ENCODE measurements around the gene BAZ2A.
A peak's percentile ranks its signal among the peaks of the same experiment; 100 is the strongest.

Gene BAZ2A

DNA sequence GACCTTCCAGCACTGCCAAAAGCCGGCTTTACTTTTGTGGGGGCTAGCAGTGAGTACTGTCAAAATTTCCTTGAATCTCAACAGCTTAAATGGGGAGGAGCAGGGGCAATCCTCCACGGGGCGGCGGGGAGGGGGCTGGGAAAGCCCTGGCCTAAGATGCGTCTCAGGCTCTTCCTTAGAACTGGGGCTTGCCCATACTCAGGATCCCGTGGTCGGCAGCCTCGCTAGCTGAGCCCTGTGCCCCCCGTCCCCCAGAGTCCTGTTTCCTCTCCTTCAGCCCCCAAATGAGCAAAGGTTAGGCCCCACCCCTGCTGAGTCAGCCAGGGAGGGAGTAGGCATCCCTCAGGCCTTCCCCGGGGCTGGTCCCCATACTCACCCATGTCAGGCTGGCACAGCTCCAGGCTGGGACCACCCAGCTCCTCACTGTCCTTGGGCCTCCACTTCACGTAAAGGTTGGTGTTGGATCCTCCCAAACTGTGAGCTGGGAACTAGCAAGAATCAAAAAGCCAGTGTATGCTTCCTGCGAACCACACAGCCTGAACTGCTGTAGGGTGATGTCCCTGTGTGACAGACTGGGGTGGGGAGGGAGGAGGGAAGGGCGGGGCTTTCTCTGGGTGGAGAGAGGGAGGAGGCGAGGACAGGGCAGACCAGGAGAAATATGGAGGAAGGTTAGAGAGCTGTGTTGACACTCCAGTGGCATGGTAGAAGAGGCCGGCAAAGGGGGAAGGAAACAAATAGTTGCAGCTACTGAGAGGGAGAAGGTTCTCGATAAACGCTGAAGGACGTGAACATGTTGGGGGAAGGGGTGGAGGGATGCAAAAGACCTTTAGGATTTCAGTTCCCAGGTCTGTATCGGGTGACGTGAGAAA, 5.9 kb upstream of the BAZ2A start:
- peak; percentile 60 to 64 for DNase-seq (ENCODE audit: low read depth in 2 of 2, low spot score in 1 of 2)

DNA sequence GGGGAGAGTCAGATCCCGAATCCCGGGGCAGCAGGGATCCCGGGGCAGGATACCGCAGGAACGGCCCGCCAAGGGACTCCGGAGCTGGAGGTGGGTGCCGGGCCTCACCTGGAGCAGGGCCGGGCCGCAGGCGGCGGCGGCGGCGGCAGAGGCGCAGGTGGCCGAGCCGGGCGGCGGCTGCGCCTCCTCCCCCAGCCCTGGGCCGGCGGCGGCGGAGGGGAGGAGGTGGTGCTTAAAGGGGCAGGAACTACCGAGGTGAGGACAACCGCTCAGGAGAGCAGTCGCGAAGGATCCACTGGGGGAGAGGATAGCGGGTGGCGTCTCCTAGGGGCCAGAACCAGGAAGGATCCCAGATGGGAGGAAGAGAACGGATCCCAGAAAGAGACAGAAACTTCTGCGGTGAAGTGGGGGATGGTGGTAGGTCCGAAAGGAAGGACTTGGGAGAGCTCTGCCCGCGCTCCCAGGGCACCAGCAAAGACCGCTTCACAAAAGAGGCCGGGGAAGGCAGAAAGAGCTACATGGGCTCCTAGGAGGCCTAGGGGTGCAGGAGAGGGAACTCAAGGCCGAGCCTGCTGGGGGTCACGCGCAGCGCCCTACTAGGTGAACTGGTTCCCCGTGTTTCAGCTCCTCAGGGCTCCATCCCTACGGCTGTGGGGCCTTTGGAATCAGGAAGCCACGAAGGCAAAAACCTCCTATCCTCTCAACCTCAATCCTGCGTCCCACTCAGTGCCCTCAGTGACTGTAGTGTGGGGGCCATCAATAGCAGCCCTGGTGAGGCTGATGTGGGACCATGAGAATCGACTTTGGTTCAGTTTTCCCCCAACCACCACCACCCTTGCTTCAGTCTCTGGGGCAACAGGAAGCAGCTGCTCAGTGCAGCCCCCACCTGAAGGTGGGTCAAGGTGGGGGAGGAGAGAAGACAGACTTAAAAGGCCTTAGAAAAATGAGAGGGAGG, 5.0 kb upstream of the BAZ2A start:
- peak in 1 of 2 donors; percentile 44 for DNase-seq (ENCODE audit: low read depth in 2 of 2, low spot score in 1 of 2)

DNA sequence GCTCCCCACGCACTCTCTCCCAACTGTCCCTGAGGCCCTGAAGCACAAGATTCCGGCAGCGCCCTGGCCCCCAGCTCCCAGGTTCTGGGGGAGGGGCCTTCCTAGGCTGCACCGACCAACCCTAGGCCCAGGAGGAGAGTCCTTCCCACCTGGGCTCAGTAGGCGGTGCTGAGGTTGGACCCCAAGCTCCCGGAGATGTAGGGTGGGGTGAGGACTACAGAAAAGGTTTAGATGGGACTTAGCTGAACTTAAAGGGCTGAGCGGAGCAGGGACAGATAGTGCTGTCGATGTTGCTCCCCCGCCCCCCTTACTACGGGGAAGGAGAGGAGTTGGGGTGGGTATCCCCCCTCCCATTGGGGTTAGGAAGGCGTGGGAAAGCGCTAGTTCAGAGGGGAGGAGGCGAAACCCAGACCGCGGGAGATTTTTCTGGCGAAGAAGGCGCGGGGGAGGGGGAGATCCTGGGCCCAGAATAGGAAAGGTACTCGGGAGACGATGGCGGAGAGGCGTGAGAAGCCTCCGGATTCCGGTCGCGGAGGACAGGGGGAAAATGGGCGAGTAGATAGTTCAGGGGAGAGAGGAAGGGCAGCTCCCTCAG, 4.2 kb upstream of the BAZ2A start:
- no peak for DNase-seq (ENCODE audit: low read depth in 2 of 2, low spot score in 1 of 2)

DNA sequence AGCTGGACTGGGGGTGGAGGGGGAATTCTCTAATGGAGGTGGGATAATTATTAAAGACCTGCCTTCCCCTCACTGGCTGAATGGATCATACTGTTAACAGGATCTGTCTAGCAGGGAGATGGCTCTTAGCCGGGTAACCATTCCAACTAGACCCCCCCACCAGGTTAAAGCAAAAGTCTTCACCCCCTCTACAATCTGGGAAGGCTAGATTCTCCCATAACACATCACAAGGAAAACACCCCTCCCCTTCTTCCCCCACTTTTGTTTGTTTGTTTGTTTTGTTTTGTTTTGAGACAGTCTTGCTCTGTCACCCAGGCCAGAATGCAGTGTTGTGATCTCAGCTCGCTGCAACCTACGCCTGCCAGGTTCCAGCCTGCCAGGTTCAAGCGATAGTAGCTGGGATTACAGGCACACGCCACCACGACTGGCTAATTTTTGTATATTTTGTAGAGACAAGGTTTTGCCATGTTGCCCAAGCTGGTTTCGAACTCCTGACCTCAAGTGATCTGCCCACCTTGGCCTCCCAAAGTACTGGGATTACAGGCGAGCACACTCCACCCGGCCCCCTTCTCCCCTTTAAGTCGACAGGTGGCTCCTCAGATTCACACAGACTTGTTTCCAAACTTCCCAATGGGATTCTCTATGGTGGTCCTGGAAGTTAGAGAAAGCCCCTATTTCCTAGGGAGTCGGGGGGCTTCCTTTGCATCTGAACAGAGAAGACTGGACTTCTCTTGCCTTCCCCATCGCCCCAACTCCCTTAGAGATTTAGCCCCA, 3.5 kb upstream of the BAZ2A start:
- no peak for DNase-seq (ENCODE audit: low read depth in 2 of 2, low spot score in 1 of 2)

DNA sequence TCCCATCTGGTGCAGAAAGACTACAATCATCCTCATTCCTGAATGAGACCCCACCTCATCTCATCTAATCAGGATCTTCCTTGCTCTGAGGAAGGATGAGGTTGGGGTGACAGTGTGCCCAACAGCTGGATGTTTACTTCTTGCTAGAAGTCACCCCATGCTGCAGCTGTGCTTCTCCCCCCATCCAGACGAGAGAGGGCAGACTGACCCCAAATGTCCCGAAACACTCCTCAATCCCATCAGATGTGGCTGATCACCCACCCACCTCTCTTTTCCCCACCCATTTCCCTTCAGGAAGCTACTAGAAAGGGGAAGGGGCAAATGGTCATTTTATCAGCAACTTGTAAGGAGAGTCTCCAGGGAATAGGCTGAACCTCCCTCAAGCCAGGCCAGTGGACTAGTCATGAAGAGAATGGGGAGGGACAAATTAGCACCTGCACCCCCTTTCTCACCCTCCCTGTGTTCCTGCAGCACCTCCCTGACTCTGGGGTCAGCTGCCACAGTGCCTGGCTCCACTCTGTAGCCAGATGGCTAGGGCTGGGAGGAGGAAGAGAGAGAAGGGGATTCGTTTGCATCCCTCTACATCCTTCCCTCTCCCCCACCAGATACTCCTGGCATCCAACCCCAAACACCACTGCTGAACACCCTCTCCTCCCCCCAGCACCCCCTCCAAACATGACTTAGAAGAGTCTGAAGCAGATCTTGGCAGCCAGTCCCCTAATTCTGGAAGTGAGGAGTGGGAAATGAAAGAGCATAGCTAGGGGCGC, 2.8 kb upstream of the BAZ2A start:
- DNase-seq (ENCODE audit: low read depth in 2 of 2, low spot score in 1 of 2): no peak

DNA sequence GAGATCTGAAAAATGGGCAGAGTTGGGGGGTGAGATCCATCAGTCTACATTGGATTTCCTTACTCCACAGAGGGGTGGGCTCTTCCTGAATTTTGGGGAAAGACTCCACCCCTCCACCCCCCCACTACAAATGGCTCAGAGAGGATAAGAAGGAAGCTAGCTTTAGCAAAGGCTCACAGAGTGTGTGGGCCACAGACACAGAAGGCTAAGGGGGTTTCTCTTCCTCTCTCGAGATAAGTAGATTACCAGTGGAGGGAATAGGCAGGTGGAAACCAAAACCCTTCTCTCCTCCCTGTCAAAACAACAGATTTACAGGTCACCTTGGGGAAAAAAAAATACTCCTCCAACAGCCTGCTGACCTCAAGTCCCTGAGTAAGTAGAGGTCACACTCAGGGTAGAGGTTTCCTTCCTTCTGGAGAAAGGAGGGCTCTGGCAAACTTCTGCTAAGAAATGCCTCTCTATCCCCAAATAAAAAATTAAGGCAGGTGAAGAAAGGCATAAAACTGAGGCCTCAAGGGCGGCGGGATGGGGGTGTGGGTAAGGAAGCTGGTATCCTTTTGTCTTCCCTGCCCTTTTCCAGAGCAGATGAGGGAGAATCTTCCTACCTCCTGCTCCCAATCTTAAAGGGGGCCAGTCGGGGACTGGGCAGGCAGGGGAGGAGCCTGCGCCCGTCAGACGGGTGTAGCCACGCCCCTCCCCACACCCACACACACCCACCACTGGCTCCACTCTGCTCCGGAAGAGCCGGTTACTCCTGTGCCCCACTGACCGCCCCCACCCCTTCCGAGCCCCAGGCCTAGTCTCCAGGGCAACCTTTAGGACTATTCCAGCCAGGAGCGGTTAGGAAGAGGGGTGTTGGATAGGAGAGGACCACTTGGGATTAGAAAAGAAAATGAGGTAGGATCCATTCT, 1.9 kb upstream of the BAZ2A start:
- no peak for DNase-seq (ENCODE audit: low read depth in 2 of 2, low spot score in 1 of 2)

DNA sequence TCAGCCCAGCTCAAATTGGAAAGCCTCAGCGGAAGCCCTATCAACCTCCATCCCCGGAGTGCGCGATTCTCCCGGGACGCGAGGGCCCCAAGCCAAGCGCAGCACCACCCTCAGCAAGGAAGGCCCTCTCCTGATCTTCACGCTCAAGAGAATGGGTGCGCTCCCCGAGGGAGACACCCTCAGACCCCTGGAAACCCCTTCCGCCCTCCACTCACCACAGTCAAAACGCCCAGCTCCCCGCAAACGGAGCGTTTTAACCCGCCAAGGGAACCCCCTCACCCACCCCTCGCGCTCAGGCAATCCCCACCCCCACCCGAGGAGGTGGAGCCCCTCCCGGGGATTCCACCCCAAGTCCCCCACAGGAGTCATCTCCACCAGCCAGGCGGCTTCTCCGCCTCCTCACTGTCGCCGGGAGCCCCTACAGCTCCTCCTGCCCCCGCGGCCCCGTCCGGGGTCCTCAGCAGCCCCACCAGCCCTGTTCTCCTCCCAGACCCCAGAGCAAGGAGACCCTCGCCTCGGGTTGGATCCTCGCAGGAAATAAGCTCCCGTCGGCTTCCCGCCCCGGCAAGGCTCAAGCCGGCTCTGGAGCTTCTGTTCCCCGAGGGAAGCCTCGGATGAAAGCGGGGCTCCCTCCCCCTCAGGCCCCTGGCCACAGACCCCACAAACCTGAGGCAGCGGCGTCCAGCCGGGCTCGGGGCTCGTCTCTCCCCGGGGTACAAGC, 507 bp downstream of the BAZ2A start:
- no peak for DNase-seq (ENCODE audit: low read depth in 2 of 2, low spot score in 1 of 2)

DNA sequence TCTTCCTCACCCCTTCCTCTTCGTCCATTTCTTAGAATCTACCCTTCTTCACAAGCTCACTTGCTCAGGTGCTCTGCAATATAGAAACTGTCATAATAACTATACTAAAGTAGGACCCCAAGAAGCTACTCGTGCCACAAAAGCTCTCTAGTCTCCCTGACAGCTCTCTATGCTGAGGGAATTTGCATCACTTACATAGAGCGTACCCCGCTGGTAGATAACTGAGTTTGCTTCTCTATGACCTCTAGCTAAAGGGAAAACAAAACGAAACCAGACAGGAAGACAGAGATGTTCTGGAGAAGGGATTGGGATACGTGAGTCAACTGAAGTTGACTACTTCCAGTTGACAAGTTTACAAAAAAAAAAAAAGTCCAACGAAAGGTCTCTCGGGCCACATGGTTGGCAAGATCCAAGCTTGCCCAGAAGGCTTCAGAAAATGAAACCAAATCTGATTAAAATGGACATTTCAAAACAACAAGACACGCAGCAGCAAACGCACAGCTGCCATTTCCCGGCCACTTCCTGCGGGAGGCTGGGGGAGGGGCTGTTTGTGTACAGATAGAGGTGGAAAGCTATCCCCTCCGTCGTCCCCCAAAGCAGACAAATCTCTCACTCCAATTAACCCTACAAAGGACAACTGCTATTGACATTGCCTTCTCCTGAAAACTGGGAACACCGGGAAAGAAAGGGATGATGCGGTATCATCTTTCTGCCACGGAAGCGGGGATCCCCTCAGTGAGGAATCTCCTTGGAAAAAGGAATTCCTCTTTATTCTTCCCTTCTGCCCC, 1.3 kb downstream of the BAZ2A start:
- peak in 1 of 2 donors; percentile 50 for DNase-seq (ENCODE audit: low read depth in 2 of 2, low spot score in 1 of 2)

DNA sequence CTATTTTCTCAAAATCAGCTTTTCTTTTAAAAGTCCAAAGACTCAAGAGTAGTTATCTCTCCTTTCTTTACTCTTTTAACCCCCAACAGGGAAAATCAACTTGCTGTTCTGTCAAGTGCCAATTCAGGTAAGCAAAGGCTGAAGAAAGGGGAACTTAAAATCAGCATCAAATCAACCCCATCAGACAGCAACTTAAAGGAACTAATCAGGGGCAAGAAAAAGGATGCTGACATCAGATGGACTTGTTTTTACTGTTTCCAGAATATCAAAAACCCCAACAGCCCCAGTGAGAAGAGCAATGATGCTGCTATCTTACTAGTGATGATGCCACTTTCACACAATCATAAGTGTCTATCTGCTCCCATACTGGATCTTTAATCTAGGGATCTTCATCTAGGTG, 3.4 kb downstream of the BAZ2A start:
- no peak for DNase-seq (ENCODE audit: low read depth in 2 of 2, low spot score in 1 of 2)

DNA sequence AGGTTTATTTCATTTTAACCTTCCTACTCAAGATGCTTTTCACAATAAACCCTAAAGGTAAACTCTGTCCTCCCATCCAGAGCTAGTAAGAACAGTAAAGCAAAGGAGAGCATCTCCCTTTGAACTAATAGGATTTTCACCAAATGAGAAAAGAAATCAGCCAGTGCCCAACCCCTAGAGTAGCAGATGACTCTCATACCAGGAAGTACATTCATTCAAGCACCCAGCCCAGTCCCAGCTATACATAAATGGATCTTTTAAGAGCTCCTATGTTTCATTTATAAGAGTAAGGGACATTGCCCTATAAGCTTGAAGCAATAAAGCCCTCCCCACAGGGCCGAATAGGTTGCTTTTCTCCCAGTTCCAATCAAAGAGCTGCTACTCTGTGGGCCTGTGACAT, 7.6 kb downstream of the BAZ2A start:
- DNase-seq (ENCODE audit: low read depth in 2 of 2, low spot score in 1 of 2): no peak

DNA sequence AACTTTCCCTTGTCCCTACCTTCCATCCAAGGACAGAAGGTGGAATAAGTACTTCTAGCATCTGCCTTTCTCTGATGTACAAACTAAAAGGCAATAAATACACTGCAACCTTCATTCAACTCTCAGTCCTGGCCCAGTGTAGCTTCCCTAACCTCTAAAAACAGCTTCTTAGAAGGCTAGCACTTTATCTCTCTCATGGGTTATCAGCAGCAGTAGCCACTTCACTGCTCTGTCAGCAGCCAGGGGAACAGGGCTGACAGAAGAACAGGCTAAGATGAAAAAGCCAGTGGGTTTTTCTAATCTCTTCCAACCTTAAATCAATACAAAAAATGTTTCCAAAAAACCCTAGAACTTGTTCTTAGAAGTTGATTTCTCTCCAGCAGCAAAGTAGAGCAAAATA, 13.2 kb downstream of the BAZ2A start:
- DNase-seq (ENCODE audit: low read depth in 2 of 2, low spot score in 1 of 2): no peak

DNA sequence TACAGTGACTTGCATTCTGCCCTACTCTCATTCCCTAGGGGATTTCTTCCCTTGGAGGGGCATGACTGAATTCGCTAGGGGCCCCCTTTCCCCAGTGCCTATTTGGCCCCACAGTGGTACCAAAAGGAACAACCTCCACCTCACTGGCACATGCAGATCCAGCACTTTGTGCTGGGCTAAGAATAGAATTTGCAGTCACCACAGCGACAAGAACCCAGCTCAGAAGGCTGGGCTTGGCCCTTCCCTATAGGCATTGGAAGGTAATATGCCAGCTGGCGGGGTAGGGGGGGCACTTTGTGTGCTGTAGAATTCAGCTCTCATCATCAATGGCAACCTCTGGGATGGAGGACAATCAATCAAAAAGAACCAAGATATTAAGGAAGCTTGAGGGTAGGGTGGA, 13.9 kb downstream of the BAZ2A start:
- no peak for DNase-seq (ENCODE audit: low read depth in 2 of 2, low spot score in 1 of 2)

DNA sequence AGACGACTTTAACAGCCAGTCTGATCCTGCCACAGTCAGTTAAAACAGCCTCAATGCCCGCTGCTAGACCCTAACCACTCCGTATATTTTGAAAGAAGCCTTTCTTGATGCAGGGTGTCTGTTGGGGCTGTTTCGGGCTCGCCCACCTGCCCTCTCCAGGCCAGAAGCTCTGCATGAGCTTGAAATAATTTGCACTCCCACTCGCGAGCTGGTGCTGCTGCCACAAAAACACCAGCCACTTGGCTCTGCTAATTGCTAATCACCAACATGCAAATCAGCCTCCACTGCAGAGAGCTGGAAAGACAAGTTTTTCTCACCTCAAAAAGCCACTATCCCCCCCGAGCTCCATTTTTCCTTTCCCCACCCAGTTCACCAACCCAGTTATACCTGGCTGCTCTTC, 15.5 kb downstream of the BAZ2A start:
- DNase-seq (ENCODE audit: low read depth in 2 of 2, low spot score in 1 of 2): no peak

DNA sequence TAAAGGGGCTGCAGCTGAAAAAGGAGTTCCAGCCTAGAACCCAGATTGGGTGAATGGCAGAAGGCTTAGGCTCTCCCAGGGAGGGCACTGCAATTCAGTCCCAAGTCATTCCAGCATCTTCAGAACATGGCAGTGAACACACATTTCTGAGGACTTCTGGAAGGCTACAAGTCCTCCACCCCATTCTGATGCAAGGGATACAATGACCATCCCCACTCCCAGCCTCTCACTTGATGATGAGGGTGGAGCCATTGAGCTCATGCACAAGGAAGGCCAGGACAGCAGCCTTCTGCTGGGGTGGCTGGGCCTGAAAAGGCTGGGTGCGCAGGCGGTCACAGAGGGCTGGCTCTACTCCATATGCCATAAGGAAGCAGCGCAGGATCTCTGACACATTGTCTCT, 25.8 kb downstream of the BAZ2A start:
- no peak for DNase-seq (ENCODE audit: low read depth in 2 of 2, low spot score in 1 of 2)

DNA sequence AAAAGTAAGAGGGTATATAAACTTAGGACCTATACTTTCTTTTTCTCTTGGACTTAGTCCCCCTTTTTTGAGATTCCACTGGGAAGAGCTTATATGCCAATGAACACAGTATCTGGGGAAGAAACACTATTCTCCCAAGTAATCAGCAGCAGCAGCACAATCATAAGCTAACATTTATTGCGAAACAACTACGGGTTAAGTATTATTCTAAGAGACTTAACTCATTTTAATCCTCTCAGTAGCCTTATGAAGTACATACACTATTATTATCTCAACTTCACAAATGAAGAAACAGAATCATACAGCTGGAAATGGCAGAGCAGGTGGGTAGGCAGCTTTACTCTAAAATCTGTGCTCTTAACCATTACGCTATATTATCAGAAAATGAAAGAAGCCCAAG, 27.9 kb downstream of the BAZ2A start:
- DNase-seq (ENCODE audit: low read depth in 2 of 2, low spot score in 1 of 2): no peak

DNA sequence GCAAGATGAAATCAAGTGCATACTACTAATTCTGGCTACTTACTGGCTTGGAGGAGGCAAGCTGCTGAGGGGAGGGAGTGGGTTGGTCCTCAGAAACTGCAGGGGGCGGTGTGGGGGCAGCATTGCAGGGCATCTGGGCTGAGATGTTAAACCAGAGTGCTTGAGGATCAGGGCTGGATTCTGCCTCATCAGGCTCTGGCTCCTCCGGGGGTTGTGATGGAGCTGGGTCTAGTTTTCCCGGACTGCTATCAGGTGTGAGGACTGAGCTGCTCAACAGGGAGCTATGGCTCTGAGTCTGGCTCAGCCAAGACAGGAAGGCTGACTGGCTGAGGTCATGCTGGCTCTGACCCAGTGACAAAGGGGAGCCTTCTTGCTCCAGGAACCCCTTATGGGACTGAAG, 28.6 kb downstream of the BAZ2A start:
- DNase-seq (ENCODE audit: low read depth in 2 of 2, low spot score in 1 of 2): no peak

DNA sequence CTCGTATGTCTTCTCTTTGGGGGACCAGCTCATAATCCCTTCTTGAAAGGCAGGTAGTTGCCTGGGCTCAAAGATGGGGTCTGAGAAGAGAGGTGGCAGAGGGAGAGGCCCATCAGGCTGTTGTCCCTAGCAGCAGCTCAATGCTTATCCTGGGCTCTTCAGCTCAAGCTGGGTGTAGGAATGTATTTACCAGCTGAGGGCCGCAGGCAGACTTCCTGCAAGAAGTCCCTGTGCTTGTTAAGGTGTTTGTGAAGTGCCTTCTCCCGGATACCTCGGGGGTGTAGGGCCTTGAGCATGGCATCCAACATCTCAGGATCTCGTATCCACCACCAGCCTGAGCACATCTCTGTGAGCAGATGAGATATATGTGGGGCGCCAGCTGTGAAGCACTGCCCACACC, 29.4 kb downstream of the BAZ2A start:
- no peak for DNase-seq (ENCODE audit: low read depth in 2 of 2, low spot score in 1 of 2)

DNA sequence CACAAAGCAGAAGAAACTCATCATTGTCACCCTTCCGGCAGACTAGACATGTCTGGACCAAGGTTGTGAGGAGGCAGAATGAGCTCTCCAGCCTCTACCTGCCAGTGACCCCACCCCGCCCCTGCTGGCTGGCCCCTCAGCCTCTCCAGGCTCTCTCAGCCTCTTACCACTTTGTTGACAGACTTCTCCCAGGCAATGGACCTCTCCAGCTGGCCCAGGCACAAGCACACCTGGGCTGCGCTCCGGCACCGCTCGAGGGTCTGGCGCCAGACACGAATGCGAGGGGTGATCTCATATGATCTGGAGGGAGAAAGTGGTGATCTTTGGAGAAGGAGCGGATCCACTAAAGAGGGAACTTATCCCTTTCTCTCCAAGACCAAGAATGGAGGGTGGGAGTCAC, 30.3 kb downstream of the BAZ2A start:
- DNase-seq (ENCODE audit: low read depth in 2 of 2, low spot score in 1 of 2): no peak
